NCI-H526 (cell line): ENCODE results near the gene ELAVL2.

Source experiments
- DNase-seq, 2 experiments: peaks; one replicate each; lab custom pipeline; 2025; lab: John Stamatoyannopoulos, UW

ELAVL2 gene

GRCh38 chr9:23826120-23826629 is at the start of gene ELAVL2:
Gene ELAVL2 (minus strand): TSS chr9:23826240. CDS start chr9:23762234, 64,006 bp downstream.
- no peak for DNase-seq

GRCh38 chr9:23858234-23858633 is 32.2 kb upstream of the ELAVL2 start:
- DNase-seq, result no peak

GRCh38 chr9:23855873-23856604 is 30.0 kb upstream of the ELAVL2 start:
- DNase-seq, result no peak

- peak in 1 of 2 experiments; percentile 58 for DNase-seq
Observed at GRCh38 chr9:23850690-23851629, 24.9 kb upstream of the ELAVL2 start.

GRCh38 chr9:23850242-23850689 is 24.2 kb upstream of the ELAVL2 start:
- DNase-seq, result peak; percentile 63 to 83

- peak in 1 of 2 experiments; percentile 41 for DNase-seq
Observed at GRCh38 chr9:23849379-23850035, 23.5 kb upstream of the ELAVL2 start.

GRCh38 chr9:23842565-23843129 is 16.6 kb upstream of the ELAVL2 start:
- DNase-seq, result peak in 1 of 2 experiments; percentile 27

- DNase-seq, result no peak
Observed at GRCh38 chr9:23841304-23841703, 15.3 kb upstream of the ELAVL2 start.

GRCh38 chr9:23837038-23837437 is 11.0 kb upstream of the ELAVL2 start:
- no peak for DNase-seq

GRCh38 chr9:23830929-23831730 is 5.1 kb upstream of the ELAVL2 start:
- DNase-seq, result peak in 1 of 2 experiments; percentile 42

GRCh38 chr9:23830476-23830805 is 4.4 kb upstream of the ELAVL2 start:
- no peak for DNase-seq

GRCh38 chr9:23829580-23830475 is 3.8 kb upstream of the ELAVL2 start:
- DNase-seq, result peak in 1 of 2 experiments; percentile 41

- DNase-seq, result no peak
Observed at GRCh38 chr9:23825700-23826099, 340 bp downstream of the ELAVL2 start.

- peak in 1 of 2 experiments; percentile 11 for DNase-seq
Observed at GRCh38 chr9:23824830-23825591, 1.0 kb downstream of the ELAVL2 start.

GRCh38 chr9:23823986-23824829 is 1.8 kb downstream of the ELAVL2 start:
- DNase-seq, result no peak

- DNase-seq, result no peak
Observed at GRCh38 chr9:23823269-23823668, 2.8 kb downstream of the ELAVL2 start.

GRCh38 chr9:23822261-23823169 is 3.5 kb downstream of the ELAVL2 start:
- peak; percentile 49 to 75 for DNase-seq
